SHP77 treated with DMSO at 0.1 percent for 48 hours (cell line): ENCODE data around the gene KNOP1.
"Not testable (repeated sequence)": the region's sequence is repeated elsewhere in the genome, so short reads cannot be mapped to it uniquely, and the experiment has no call there.

Experiments
- DNase-seq: peaks from one replicate; lab custom pipeline; 2025; lab: John Stamatoyannopoulos, UW

KNOP1 gene

GRCh38 chr16:19741354-19741753 lies 23.3 kb upstream of the KNOP1 start:
- DNase-seq = no peak

- DNase-seq = no peak
Measured at GRCh38 chr16:19737306-19738038, 19.4 kb upstream of the KNOP1 start.

- no peak for DNase-seq
Measured at GRCh38 chr16:19735074-19735867, 17.2 kb upstream of the KNOP1 start.

- no peak for DNase-seq
Measured at GRCh38 chr16:19733551-19733950, 15.5 kb upstream of the KNOP1 start.

DNA sequence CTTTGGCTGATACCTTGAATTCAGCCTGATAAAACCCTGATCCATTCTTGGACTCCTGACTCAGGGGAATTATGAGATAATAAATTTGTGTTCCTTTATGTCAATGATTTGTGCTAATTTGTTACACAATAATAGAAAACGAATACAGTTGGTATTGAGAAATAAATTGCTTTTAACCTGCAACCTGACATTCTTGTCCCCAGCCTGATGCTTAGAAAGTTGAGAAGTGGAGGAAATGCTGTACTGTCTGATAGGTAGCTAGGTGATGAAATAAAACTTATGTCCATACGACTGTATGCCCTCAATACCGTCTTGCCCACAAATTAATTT lies 10.6 kb upstream of the KNOP1 start:
- DNase-seq = no peak

GRCh38 chr16:19722981-19723380 lies 5.0 kb upstream of the KNOP1 start:
- DNase-seq = no peak

DNA sequence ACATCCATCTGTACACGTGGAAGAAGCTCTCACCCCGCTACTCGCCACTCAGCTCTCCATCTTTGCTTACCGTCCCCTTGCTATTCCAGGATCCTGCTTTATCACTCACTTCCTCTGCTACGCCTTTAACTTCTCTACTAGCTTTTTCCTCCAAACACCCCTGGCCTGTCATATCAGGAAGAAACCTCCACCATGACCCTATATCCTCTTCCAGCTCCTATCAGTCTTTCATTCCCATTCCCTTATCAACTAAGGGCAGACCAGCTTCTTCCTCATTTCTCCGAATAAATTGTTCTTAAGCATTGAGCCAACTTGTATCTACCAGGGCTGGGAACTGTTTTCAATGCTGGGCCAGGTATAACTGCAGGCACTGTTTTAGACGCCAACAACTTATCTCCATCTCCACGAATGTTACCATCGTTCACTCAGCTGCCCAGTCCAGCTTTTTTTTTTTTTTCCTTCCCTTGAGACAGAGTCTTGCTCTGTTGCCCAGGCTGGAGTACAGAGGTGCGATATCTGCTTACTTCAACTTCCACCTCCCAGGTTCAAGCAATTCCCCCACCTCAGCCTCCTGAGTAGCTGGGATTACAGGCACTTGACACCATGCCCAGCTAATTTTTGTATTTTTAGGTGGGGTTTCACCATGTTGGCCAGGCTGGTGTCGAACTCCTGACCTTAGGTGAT lies 4.4 kb upstream of the KNOP1 start:
- no peak for DNase-seq

GRCh38 chr16:19718624-19718965 lies 568 bp upstream of the KNOP1 start:
- no peak for DNase-seq

- no peak for DNase-seq
Measured at GRCh38 chr16:19717314-19717713, 713 bp downstream of the KNOP1 start.

- DNase-seq = not testable (repeated sequence)
Measured at GRCh38 chr16:19716728-19717127, 1.3 kb downstream of the KNOP1 start.

DNA sequence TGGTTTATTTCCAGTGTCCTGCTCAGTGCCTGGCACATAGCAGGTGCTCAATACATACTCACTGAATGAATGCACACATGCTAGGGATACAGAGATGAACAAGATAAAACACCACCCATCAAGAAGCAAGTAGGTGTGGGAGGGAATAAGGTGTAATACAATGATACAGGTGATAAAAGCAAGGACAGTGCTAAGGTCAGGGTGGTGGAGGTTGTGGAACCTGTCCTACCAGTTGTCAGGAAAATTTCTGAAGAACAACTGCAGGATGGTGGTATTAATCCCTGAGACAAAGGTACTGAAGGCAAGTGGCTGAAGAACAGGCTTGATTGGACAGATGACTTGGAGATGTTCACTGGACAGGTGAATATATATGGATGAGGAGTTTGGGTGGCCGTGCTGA lies 1.8 kb downstream of the KNOP1 start:
- no peak for DNase-seq

GRCh38 chr16:19715566-19715965 lies 2.5 kb downstream of the KNOP1 start:
- no peak for DNase-seq

DNA sequence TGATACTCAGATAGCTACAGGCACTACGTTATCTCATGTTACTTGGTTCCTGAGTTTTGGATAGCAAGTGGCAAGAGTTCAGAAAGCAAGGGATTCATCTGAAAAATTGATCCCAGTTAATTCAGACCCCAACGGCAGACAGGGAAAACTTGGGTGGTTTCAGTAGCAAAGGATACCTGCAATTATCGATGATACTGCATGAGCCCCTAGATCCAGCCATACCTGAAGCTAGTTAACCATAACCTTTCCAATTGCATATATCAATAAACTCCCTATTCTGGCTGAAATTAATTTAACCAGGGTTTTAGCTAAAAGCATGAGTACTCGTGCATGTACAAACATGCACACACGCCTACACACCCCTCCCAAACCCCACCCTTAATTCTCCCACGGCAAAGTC lies 4.3 kb downstream of the KNOP1 start:
- DNase-seq = no peak

DNA sequence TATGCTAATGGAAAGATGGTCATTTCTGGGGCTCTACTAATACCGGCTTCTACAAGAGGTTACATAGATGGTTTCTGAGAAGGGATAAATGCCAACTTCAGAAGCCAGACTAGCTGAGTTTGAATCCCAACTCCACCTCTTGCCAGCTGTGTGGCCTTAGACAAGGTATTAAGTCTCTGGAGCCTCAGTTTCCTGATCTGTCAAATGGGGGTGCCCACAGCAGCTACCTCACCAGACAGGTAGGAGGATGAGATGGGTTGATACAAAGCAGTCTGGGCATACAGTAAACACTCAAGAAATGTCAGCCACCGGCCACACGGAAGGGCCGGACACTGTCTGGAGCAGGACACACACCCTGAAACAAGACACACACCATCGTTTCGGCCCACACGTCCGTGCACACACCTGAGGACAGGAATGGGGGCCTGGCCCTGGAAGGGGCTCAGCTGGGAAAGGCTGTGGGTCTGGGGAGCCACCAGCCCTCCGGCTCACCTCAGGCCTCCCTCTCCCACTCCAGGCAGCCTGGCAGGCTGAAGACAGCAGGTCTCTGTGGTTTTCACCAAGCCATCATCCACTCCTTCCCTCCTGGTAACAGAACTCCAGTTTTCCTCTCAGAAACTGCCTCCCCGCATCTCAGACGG lies 5.5 kb downstream of the KNOP1 start:
- DNase-seq = no peak

DNA sequence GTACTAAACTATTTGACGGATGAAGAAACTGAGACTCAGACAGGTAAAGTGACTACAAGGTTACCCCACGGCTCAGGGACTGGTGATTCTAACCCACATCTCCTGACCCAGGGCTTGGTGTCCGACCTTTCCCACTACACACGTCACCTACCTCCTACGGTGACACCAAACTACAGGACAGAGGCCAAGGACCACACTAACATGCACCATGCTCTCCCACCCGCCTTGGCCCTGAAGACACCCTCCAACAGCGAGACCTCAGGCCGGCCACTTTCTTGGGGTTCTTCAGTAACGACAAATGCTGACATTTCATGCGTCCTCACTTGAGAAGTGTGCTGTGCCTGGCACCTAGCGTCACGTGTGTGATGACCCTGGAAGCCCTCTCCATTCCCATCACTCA lies 6.4 kb downstream of the KNOP1 start:
- DNase-seq = no peak

GRCh38 chr16:19710991-19711545 lies 7.0 kb downstream of the KNOP1 start:
- no peak for DNase-seq

DNA sequence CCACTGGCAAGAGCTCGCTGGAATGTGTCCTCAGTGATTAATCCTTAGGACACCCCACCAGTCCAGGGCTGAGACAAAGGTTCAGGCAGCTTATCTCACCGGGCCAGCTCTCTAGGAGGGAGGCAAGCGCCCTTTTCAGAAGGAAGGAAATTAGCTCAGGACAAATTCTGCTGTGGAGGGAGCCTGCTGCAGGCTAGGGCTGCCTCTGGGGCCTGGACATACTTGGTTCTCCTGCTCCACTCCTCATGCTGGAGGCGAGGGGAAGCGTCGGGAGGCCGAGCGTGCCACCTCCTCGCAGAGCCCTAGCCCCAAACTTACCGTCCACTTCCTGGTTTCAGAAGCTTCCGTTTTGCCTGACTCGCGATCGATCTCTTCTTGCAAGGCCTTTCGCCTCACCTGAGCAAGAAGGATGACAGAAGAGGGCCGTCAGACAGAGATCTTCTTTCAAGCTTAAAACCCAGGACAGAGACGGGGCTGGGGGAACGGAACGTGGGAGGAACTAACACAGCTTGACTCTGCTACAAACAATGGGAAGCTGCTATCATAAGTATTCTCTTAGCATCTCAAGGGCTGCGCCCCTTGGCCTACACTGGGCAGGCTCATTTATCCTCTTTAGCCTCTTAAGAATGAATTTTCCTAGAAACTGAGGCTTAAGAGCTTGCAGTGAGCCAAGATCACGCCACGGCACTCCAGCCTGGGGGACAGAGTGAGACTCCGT lies 7.7 kb downstream of the KNOP1 start:
- DNase-seq = no peak

- DNase-seq = no peak
Measured at GRCh38 chr16:19709381-19710136, 8.5 kb downstream of the KNOP1 start.

DNA sequence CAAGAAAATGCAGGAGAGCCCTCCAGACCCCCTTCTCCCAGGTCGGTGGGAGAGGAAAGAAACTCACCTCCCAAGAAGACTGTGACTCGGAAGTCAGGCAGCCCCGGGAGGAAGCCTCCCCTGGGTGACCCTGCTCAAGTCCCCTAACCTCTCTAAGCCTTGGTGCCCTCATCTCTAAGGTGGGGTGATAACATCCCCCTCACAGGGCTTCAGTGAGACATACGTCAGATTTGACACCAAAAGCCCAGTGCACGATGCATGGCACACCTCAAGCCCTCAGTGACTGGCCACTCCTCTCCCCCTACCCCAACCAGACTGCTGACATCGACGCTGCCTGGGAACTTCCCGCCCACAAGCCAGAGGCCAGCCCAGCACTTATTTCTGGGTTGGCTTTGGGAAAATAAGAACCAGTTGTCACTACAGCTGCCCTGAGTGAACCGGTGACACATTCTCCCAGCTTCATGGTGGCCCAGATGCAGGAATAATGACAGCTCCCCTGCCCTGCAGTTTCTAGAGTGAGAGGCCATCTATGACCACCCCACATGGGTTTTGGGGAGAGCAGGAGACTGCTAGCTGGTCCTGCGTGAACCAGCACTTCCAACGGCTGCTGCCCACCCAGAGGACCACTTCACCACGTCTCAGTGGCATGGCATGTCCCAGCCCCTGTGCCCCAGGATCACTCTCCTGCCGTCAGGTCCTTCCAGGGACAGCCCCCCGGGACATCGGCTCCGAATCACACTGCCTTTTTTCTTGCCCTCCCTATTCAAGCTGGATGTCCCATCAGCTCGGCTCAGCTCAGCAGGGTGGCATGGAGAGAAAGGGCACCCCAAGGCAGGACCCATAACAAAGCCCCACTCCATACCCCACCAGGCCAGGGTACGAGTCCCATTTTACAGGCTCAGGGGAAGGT lies 9.5 kb downstream of the KNOP1 start:
- DNase-seq = no peak
